GM10266 (cell line): ENCODE results near the gene COX4I2.

Experiments
- DNase-seq: peaks from one replicate; pipeline ENCODE4 v3.0.0; 2012; ENCODE audit errors: extremely low spot score
- CTCF ChIP-seq: IDR thresholded peaks from 2 replicates; pipeline ENCODE4 v1.5.1; 2012; ENCODE audit warnings: mild to moderate bottlenecking, low read depth; ENCODE audit not compliant: control insufficient read depth, insufficient read depth; ENCODE audit errors: missing control alignments

Gene COX4I2

GRCh38 chr20:31603822-31604566, 33.7 kb upstream of the COX4I2 start:
- DNase-seq = peak; percentile 87
- no peak for TF ChIP-seq CTCF

- no peak for DNase-seq
- no peak for TF ChIP-seq CTCF
Observed at GRCh38 chr20:31604567-31605030, 33.1 kb upstream of the COX4I2 start.

- TF ChIP-seq CTCF = no peak
Observed at GRCh38 chr20:31605031-31605901, 32.4 kb upstream of the COX4I2 start, which contains the start of gene ID1. TSS of gene ID1 (plus strand) at chr20:31605289. CDS start at chr20:31605388, 99 bp downstream.

GRCh38 chr20:31605902-31606803, 31.6 kb upstream of the COX4I2 start:
- TF ChIP-seq CTCF = peak; percentile 7
- peak; percentile 47 for DNase-seq

More at GRCh38 chr20:31605031-31605901, 32.4 kb upstream of the COX4I2 start, which contains the start of gene ID1:
- DNase-seq = peak; percentile 94

GRCh38 chr20:31606804-31607639, 30.7 kb upstream of the COX4I2 start:
- peak; percentile 38 for DNase-seq
- no peak for TF ChIP-seq CTCF

GRCh38 chr20:31607640-31608250, 30.0 kb upstream of the COX4I2 start:
- DNase-seq = peak; percentile 27
- no peak for TF ChIP-seq CTCF
